Dedifferentiated amniotic fluid mesenchymal stem cell (primary cell): Measurements from ENCODE around the gene MSX1.

Experiments
- DNase-seq: peaks from one replicate; pipeline ENCODE4 v3.0.0-alpha.2; 2016; ENCODE audit errors: extremely low spot score

Gene MSX1

GRCh38 chr4:4913147-4913561 is 53.7 kb downstream of the MSX1 start:
- no peak for DNase-seq
